ENCODE results near the gene SLC8A3.
"Not testable (repeated sequence)": the region's sequence is repeated elsewhere in the genome, so short reads cannot be mapped to it uniquely, and the experiment has no call there.

SLC8A3 gene

GRCh38 chr14:70188659-70189455 lies at the start of gene SLC8A3:
TSS of gene SLC8A3 (minus strand) at chr14:70188951. CDS start at chr14:70168422, 20,529 bp downstream.
- DNase-seq (ENCODE audit: low read depth in 2 of 2), result peak in 1 of 2 experiments; percentile 16

GRCh38 chr14:70237710-70238109 lies 49.0 kb upstream of the SLC8A3 start:
- DNase-seq (ENCODE audit: low read depth in 2 of 2), result no peak

GRCh38 chr14:70234066-70234950 lies 45.6 kb upstream of the SLC8A3 start:
- DNase-seq (ENCODE audit: low read depth in 2 of 2), result no peak

- DNase-seq (ENCODE audit: low read depth in 2 of 2), result not testable (repeated sequence)
Observed at GRCh38 chr14:70231756-70232544, 43.2 kb upstream of the SLC8A3 start.

GRCh38 chr14:70229877-70230640 lies 41.3 kb upstream of the SLC8A3 start:
- DNase-seq (ENCODE audit: low read depth in 2 of 2), result not testable (repeated sequence)

- DNase-seq (ENCODE audit: low read depth in 2 of 2), result no peak
Observed at GRCh38 chr14:70213721-70214282, 25.1 kb upstream of the SLC8A3 start.

- DNase-seq (ENCODE audit: low read depth in 2 of 2), result no peak
Observed at GRCh38 chr14:70212752-70213151, 24.0 kb upstream of the SLC8A3 start.

- DNase-seq (ENCODE audit: low read depth in 2 of 2), result no peak
Observed at GRCh38 chr14:70208380-70208779, 19.6 kb upstream of the SLC8A3 start.

- no peak for DNase-seq (ENCODE audit: low read depth in 2 of 2)
Observed at GRCh38 chr14:70203686-70204085, 14.9 kb upstream of the SLC8A3 start.

- no peak for DNase-seq (ENCODE audit: low read depth in 2 of 2)
Observed at GRCh38 chr14:70201994-70202393, 13.2 kb upstream of the SLC8A3 start.

- DNase-seq (ENCODE audit: low read depth in 2 of 2), result no peak
Observed at GRCh38 chr14:70193396-70193795, 4.6 kb upstream of the SLC8A3 start.

GRCh38 chr14:70192915-70193314 lies 4.2 kb upstream of the SLC8A3 start:
- DNase-seq (ENCODE audit: low read depth in 2 of 2), result no peak

GRCh38 chr14:70190156-70190555 lies 1.4 kb upstream of the SLC8A3 start:
- DNase-seq (ENCODE audit: low read depth in 2 of 2), result no peak

GRCh38 chr14:70189456-70190077 lies 816 bp upstream of the SLC8A3 start:
- no peak for DNase-seq (ENCODE audit: low read depth in 2 of 2)

- DNase-seq (ENCODE audit: low read depth in 2 of 2), result no peak
Observed at GRCh38 chr14:70188322-70188658, 461 bp downstream of the SLC8A3 start.

GRCh38 chr14:70186900-70187451 lies 1.8 kb downstream of the SLC8A3 start:
- no peak for DNase-seq (ENCODE audit: low read depth in 2 of 2)

- DNase-seq (ENCODE audit: low read depth in 2 of 2), result no peak
Observed at GRCh38 chr14:70183991-70184390, 4.8 kb downstream of the SLC8A3 start.

- DNase-seq (ENCODE audit: low read depth in 2 of 2), result no peak
Observed at GRCh38 chr14:70181276-70181675, 7.5 kb downstream of the SLC8A3 start.

- no peak for DNase-seq (ENCODE audit: low read depth in 2 of 2)
Observed at GRCh38 chr14:70180718-70181117, 8.0 kb downstream of the SLC8A3 start.

Data from stimulated activated CD4-positive, alpha-beta T cell treated with anti-CD3 and anti-CD28 coated beads, Interleukin-12 subunit alpha, Interleukin-12 subunit beta, amount 100 ng/mL, for 24 hours (primary cell).